Measurements from ENCODE around the gene LUZP2.

LUZP2 gene

GRCh38 chr11:24819006-24819405 lies 322.2 kb downstream of the LUZP2 start:
- H3K9me3 Mint-ChIP-seq, result peaks cover 10% of the 10 kb centered on the region
- no peak overlapping the region for H3K27ac Mint-ChIP-seq
- H3K27me3 Mint-ChIP-seq (ENCODE audit: low read depth), result no peaks in the 10 kb centered on the region
- no peaks in the 10 kb centered on the region for H3K4me1 Mint-ChIP-seq (ENCODE audit: low read depth)
- no peak overlapping the region for H3K4me3 Mint-ChIP-seq
- no peaks in the 10 kb centered on the region for H3K36me3 Mint-ChIP-seq (ENCODE audit: low read depth)

- Mint-ChIP-seq H3K4me3 (no peak overlapping the region), H3K9me3 (peaks cover 6% of the 10 kb centered on the region), H3K36me3 (ENCODE audit: low read depth) (no peaks in the 10 kb centered on the region), H3K27ac (no peak overlapping the region), H3K4me1 (ENCODE audit: low read depth) (no peaks in the 10 kb centered on the region), H3K27me3 (ENCODE audit: low read depth) (no peaks in the 10 kb centered on the region)
Measured at GRCh38 chr11:24819863-24820434, 323.1 kb downstream of the LUZP2 start.

DNA sequence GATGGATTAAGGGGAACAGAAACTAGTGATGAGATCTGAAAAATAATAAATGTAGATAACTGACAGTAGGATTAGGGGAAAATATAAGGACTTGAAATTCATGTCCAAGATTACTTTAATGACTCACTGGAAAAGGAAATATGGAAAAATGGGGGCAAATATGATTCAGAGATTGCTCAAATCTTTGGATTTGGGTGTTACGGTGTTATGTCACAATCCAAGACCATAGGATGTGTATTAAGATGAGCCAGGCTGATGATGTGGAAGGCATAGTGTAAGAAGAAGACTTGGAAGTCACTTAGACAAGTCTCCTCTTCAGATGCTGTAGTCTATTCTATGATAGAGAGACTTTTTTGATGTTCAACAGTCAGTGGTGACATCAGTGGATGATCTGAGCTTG lies 323.7 kb downstream of the LUZP2 start:
- Mint-ChIP-seq H3K9me3 (peaks cover 10% of the 10 kb centered on the region), H3K27ac (no peak overlapping the region), H3K36me3 (ENCODE audit: low read depth) (no peaks in the 10 kb centered on the region), H3K4me1 (ENCODE audit: low read depth) (no peaks in the 10 kb centered on the region), H3K27me3 (ENCODE audit: low read depth) (no peaks in the 10 kb centered on the region), H3K4me3 (no peak overlapping the region)

DNA sequence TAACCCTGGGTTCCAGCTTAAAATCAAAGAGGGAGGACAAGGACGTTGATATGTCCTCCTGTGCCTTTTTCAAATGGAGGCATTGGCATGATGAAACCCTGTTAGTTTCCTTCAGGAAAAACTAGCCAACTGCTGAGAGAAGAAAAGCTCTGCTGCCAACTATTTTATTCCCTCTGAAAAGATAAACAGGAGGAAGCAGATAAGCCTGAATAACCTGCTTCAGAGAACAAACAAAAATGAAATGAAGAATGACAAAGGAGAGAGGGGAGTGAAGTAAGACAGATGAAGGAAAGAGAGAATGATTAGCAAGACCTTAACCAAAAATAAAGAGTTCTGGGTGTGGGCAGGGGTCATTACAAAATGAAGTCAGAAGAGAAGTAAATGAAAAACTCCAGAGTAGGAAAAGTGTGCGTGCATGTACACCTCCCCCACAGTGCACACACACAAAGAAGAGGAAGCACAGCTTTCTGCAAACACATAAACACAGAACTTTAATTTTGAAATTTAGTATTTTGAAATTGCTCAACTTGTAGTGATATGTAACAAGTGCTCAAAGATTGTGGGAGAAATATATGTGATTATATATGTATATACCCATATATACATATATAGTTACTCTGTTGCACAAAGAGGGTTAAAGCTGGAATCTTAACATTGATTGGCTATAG lies 332.2 kb downstream of the LUZP2 start:
- Mint-ChIP-seq H3K27ac (no peak overlapping the region), H3K9me3 (peaks cover 4% of the 10 kb centered on the region), H3K27me3 (ENCODE audit: low read depth) (no peaks in the 10 kb centered on the region), H3K4me3 (no peak overlapping the region), H3K4me1 (ENCODE audit: low read depth) (no peaks in the 10 kb centered on the region), H3K36me3 (ENCODE audit: low read depth) (no peaks in the 10 kb centered on the region)

GRCh38 chr11:24833573-24833972 lies 336.7 kb downstream of the LUZP2 start:
- no peaks in the 10 kb centered on the region for H3K9me3 Mint-ChIP-seq
- H3K4me1 Mint-ChIP-seq (ENCODE audit: low read depth), result no peaks in the 10 kb centered on the region
- no peak overlapping the region for H3K4me3 Mint-ChIP-seq
- no peak overlapping the region for H3K27ac Mint-ChIP-seq
- no peaks in the 10 kb centered on the region for H3K27me3 Mint-ChIP-seq (ENCODE audit: low read depth)
- no peaks in the 10 kb centered on the region for H3K36me3 Mint-ChIP-seq (ENCODE audit: low read depth)

GRCh38 chr11:24837112-24837511 lies 340.3 kb downstream of the LUZP2 start:
- H3K9me3 Mint-ChIP-seq, result no peaks in the 10 kb centered on the region
- H3K4me3 Mint-ChIP-seq, result no peak overlapping the region
- H3K27me3 Mint-ChIP-seq (ENCODE audit: low read depth), result no peaks in the 10 kb centered on the region

GRCh38 chr11:24842308-24842707 lies 345.5 kb downstream of the LUZP2 start:
- Mint-ChIP-seq H3K36me3 (ENCODE audit: low read depth) (no peaks in the 10 kb centered on the region), H3K4me3 (no peak overlapping the region), H3K9me3 (no peaks in the 10 kb centered on the region), H3K27ac (no peak overlapping the region), H3K4me1 (ENCODE audit: low read depth) (no peaks in the 10 kb centered on the region), H3K27me3 (ENCODE audit: low read depth) (no peaks in the 10 kb centered on the region)

More at GRCh38 chr11:24837112-24837511, 340.3 kb downstream of the LUZP2 start:
- no peaks in the 10 kb centered on the region for H3K4me1 Mint-ChIP-seq (ENCODE audit: low read depth)
- H3K36me3 Mint-ChIP-seq (ENCODE audit: low read depth), result no peaks in the 10 kb centered on the region
- no peak overlapping the region for H3K27ac Mint-ChIP-seq

- Mint-ChIP-seq H3K9me3 (peaks cover 3% of the 10 kb centered on the region), H3K36me3 (ENCODE audit: low read depth) (no peaks in the 10 kb centered on the region), H3K4me3 (no peak overlapping the region), H3K4me1 (ENCODE audit: low read depth) (no peaks in the 10 kb centered on the region), H3K27me3 (ENCODE audit: low read depth) (no peaks in the 10 kb centered on the region), H3K27ac (no peak overlapping the region)
Measured at GRCh38 chr11:24844406-24844805, 347.6 kb downstream of the LUZP2 start.

DNA sequence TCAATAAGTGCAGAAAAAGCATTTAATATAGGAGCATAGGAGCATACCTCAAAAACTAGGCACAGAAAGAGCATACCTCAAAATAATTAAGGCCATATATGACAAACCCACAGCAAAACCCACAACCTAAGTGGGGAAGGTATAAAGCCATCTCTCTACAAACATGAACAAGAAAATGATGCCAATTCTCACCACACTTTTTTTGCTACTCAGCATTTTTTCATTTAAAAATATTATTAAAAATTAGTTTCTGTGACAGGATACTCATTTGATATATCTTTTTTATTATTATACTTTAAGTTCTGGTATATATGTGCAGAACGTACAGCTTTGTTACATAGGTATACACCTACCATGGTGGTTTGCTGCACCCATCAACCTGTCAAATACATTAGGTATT lies 352.0 kb downstream of the LUZP2 start:
- Mint-ChIP-seq H3K9me3 (peaks cover 7% of the 10 kb centered on the region), H3K4me3 (no peak overlapping the region), H3K4me1 (ENCODE audit: low read depth) (no peaks in the 10 kb centered on the region), H3K36me3 (ENCODE audit: low read depth) (no peaks in the 10 kb centered on the region), H3K27ac (no peak overlapping the region), H3K27me3 (ENCODE audit: low read depth) (no peaks in the 10 kb centered on the region)

GRCh38 chr11:24855951-24856350 lies 359.1 kb downstream of the LUZP2 start:
- Mint-ChIP-seq H3K4me1 (ENCODE audit: low read depth) (no peaks in the 10 kb centered on the region), H3K4me3 (no peak overlapping the region), H3K27ac (no peak overlapping the region), H3K36me3 (ENCODE audit: low read depth) (no peaks in the 10 kb centered on the region), H3K9me3 (peaks cover 15% of the 10 kb centered on the region), H3K27me3 (ENCODE audit: low read depth) (no peaks in the 10 kb centered on the region)

- Mint-ChIP-seq H3K9me3 (peaks cover 19% of the 10 kb centered on the region), H3K36me3 (ENCODE audit: low read depth) (no peaks in the 10 kb centered on the region), H3K27me3 (ENCODE audit: low read depth) (no peaks in the 10 kb centered on the region), H3K4me3 (no peak overlapping the region), H3K4me1 (ENCODE audit: low read depth) (no peaks in the 10 kb centered on the region), H3K27ac (no peak overlapping the region)
Measured at GRCh38 chr11:24859801-24860300, 363.0 kb downstream of the LUZP2 start.

DNA sequence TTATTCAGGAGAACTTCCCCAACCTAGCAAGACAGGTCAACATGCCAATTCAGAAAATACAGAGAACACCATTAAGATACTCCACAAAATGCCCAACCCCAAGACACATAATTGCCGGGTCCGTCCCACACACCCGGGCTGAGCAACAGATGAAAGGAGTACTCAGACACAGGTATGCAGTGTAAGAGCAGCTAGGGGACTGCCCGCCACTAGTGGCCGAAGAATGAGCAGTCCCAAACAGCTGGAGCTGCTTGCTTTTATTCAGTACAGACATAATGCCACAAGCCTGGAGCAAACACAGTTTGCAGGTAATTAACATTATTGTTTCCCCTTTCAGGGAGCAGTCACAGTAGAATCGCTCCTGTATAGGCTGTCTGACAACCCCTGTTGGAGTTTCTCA lies 364.6 kb downstream of the LUZP2 start:
- peaks cover 15% of the 10 kb centered on the region for H3K9me3 Mint-ChIP-seq
- no peaks in the 10 kb centered on the region for H3K27me3 Mint-ChIP-seq (ENCODE audit: low read depth)
- H3K36me3 Mint-ChIP-seq (ENCODE audit: low read depth), result no peaks in the 10 kb centered on the region
- no peak overlapping the region for H3K4me3 Mint-ChIP-seq
- H3K4me1 Mint-ChIP-seq (ENCODE audit: low read depth), result no peaks in the 10 kb centered on the region
- no peak overlapping the region for H3K27ac Mint-ChIP-seq

DNA sequence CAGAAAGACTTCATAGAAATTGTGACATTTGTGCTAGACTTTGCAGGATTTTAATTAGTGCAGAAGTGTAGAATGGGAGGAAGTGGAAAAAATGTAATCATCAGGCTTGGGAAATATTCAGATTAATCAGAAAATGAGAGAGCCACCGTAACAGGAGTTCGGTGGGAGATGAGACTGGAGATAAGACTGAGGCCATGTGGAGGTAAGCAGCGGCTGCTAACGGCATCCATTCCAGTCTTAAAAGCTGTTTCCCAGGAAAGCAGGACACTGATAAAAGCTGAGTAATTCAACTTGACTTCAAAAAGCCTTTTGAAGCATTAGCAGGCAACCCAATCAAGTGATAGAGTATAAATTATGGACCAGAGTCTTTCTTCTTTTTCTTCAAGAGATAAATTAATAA lies 369.9 kb downstream of the LUZP2 start:
- H3K4me3 Mint-ChIP-seq, result no peak overlapping the region
- peaks cover 8% of the 10 kb centered on the region for H3K9me3 Mint-ChIP-seq
- no peaks in the 10 kb centered on the region for H3K36me3 Mint-ChIP-seq (ENCODE audit: low read depth)
- H3K4me1 Mint-ChIP-seq (ENCODE audit: low read depth), result no peaks in the 10 kb centered on the region
- no peak overlapping the region for H3K27ac Mint-ChIP-seq
- no peaks in the 10 kb centered on the region for H3K27me3 Mint-ChIP-seq (ENCODE audit: low read depth)

- Mint-ChIP-seq H3K36me3 (ENCODE audit: low read depth) (no peaks in the 10 kb centered on the region), H3K27ac (no peak overlapping the region), H3K9me3 (peaks cover 19% of the 10 kb centered on the region), H3K4me3 (no peak overlapping the region), H3K27me3 (ENCODE audit: low read depth) (no peaks in the 10 kb centered on the region), H3K4me1 (ENCODE audit: low read depth) (no peaks in the 10 kb centered on the region)
Measured at GRCh38 chr11:24870048-24870447, 373.2 kb downstream of the LUZP2 start.

- no peaks in the 10 kb centered on the region for H3K27me3 Mint-ChIP-seq (ENCODE audit: low read depth)
- peaks cover 19% of the 10 kb centered on the region for H3K9me3 Mint-ChIP-seq
- H3K4me1 Mint-ChIP-seq (ENCODE audit: low read depth), result no peaks in the 10 kb centered on the region
- H3K36me3 Mint-ChIP-seq (ENCODE audit: low read depth), result no peaks in the 10 kb centered on the region
- H3K4me3 Mint-ChIP-seq, result no peak overlapping the region
- H3K27ac Mint-ChIP-seq, result no peak overlapping the region
Measured at GRCh38 chr11:24872186-24872585, 375.3 kb downstream of the LUZP2 start.
